A549 treated with ZK216348 at 1 μM for 4 hours (cell line): ENCODE data around the gene STAM. TPM values are rescaled to one million over a fixed set of nuclear protein-coding genes. Genes with fewer than 3 reads are reported as not detected.

ENCODE experiments used
- total RNA-seq: library from RNA; stranded (reverse); fragments of 200-300 nt; extraction: Qiagen RNA extraction; gene quantifications from 5 replicates; pipeline ENCODE4 v1.2.3, GENCODE V29; 2022; ENCODE audit warnings: low read depth

The STAM gene
- total RNA-seq: 21.0 to 29.0 TPM (median 25.7 TPM) in 5 replicates

DNA sequence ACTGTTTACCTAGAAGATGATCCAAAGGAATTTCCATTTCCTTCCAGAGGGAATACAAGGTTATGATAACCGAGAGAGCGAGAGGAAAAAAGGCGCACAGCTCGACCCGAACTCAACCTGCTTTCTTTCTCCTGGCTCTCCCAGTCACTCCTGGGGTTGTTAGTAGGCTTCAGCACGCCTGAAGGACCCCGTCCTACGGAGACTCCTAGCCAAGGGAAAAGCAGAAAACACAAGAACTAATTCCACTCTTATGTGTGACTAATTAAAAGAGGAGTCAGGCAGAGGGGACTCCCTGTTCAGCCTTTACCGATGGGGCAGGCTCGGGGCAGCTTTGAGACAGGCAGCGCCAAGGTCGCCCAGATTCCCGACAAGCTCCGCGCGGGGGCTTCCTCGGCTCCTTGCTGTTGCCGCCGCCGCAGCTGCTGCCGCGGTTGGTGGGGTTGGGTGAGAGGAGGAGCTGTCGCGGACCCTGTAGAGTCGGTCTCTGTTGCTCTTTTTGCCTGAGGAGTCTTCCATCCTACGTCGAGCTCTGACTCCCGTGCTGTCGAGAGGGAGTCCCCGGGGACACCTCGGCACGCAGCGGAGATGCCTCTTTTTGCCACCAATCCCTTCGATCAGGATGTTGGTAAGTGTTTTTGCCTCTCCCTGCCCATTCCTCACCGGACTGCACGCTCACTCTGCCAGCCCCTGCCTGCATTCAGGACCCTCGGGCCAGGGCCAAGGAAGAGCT, at the start of gene STAM:
Gene STAM (plus strand): TSS at position 397 of the 730 bp plus-strand sequence. CDS start 189 bp downstream, at position 586.

DNA sequence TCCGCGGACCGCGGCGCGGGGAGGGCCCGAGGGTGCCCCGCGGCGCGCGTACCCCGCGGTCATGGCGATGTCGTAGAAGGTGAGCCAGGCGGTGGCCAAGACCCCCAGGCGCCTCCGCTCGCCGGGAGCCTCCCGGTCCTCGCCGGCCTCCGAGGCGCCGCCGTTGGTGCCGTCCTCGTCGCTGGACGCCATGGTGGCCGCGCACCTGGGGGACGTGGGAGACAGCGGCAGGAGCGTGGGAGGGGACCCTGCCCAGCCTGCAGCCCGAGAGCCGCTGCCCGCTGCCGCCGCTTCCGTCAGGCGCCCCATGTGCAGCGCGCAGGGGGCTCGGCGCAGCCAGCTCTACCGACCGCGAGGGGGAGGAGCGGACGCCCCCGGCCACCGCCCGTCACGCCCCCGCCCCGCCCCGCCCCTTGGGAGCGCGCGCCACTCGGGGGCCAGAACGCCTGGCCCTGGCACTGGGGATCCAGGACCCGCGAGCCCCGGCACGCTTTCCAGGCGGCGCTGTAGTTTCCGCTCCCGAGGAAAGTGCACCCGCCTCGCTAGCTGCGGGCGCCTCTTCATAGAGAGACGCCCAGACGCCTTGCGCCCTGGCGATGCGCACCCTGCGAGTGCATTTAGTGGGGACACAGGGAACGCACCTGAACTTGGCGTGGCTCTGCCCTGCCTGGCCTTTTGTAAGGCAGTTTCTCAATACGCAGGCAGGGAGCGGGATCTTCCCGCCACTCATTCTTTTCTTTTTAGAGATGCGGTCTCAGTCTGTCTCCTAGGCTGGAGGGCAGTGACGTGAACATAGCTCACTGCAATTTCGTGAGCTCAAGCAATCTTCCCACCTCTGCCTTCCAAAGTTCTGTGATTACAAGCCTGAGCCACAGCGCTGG, 26.7 kb upstream of the STAM start, which contains the start of gene HACD1:
Gene HACD1 (minus strand): TSS at position 344 of the 881 bp plus-strand sequence. CDS start 35 bp downstream, at position 309.

DNA sequence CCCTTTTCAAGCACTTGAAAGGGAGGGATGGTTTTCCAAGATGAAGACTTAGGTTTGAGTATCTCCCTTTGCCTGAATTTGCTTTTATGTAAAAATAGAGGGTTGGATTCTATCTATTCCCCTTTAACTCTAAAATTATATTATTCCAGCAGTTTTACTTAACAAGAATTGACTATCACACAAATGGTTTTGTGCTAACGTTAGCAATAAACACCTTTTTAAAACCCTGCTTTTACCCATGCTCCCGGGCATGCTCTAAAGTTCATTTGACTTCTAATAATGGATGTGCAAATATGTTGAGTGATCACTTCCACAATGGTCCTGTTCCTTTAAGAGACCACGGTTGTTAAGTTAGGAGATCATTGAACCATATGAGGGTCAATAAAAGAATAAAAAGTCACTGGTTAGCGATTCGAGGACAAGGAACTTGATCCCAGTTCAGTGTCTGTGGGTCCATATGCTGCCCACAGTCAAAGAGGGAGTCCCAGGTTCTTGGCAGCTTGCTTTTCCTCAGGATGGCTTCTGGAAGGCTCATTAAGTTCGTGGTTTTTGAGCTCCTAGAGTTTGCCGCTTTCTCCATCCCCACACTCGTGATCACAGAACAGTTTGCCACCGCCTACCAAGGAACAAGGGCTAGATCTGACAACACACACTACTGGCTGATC, 108.0 kb downstream of the STAM start, which contains the start of gene TMEM236:
Gene TMEM236 (plus strand): TSS at position 421 of the 665 bp plus-strand sequence. CDS start 95 bp downstream, at position 516.

Other genes starting within 250 kb of the STAM start
- gene ST8SIA6, start 189.6 kb upstream of the STAM start, total RNA-seq: 0.06 to 0.08 TPM in 2 of 5 replicates, not detected in the others
- gene HACD1, start 26.8 kb upstream of the STAM start, total RNA-seq: 40.1 to 60.5 TPM (median 55.2 TPM) in 5 replicates
- 0.04 to 0.09 TPM (median 0.05 TPM) in 5 replicates for gene TMEM236, start 108.0 kb downstream of the STAM start, total RNA-seq
- not detected in 5 replicates for gene MRC1, start 165.2 kb downstream of the STAM start, total RNA-seq